ENCODE data around the gene C2CD2. TPM values are rescaled to one million over a fixed set of nuclear protein-coding genes. Genes with fewer than 3 reads are reported as not detected.

C2CD2 gene
- total RNA-seq, 1 donor from 2014 or later: 23.8 TPM

DNA sequence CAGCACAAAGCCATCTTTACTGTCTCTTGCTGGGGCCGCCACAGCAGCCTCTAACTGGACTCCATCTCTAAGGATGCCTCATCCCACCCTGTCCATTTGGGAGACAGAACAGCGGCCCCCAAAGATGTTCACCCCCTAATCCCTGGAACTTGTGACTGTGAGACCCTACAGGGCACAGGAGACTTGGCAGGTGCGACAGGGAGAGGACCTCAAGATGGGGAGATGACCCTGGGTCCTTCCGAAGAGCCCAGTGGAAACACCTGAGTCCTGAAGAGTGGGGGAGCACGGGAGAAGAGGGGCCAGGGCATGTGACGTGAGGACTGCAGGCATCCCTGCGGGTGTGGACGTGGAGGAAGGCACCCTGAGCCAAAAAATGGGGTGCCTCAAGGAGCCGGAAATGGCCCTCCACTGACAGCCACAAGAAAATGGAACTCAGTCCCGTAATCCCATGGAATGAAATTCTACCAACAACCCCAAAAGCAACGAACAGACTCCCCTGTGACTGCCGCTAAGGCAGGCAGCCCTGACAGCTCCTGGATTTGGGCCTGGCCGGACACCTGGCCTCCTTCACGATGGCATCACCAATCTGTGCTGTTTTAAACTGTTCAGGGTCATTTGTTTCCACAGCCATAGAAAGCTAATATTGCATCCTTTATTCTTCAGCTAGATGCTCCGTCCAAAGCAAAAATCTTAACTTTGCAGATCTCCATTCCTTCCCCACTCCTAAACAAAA is 34.0 kb downstream of the C2CD2 start:
- intact Hi-C loops (cut with DNase I): no loop called here
- H3K27me3 ChIP-seq (ENCODE audit: low read depth): no peaks in the 10 kb centered on the region
- H3K27ac ChIP-seq: no peak overlapping the region
- H3K36me3 ChIP-seq: peaks cover 35% of the 10 kb centered on the region
- no peak for DNase-seq
- no peaks in the 10 kb centered on the region for H3K9me3 ChIP-seq
- ATAC-seq: no peak
- H3K4me1 ChIP-seq: peaks cover 16% of the 10 kb centered on the region
- TF ChIP-seq, protein P1, sequence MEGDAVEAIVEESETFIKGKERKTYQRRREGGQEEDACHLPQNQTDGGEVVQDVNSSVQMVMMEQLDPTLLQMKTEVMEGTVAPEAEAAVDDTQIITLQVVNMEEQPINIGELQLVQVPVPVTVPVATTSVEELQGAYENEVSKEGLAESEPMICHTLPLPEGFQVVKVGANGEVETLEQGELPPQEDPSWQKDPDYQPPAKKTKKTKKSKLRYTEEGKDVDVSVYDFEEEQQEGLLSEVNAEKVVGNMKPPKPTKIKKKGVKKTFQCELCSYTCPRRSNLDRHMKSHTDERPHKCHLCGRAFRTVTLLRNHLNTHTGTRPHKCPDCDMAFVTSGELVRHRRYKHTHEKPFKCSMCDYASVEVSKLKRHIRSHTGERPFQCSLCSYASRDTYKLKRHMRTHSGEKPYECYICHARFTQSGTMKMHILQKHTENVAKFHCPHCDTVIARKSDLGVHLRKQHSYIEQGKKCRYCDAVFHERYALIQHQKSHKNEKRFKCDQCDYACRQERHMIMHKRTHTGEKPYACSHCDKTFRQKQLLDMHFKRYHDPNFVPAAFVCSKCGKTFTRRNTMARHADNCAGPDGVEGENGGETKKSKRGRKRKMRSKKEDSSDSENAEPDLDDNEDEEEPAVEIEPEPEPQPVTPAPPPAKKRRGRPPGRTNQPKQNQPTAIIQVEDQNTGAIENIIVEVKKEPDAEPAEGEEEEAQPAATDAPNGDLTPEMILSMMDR (IDR thresholded peaks at IDR 0.05): no peak
- H3K4me3 ChIP-seq: no peak overlapping the region

DNA sequence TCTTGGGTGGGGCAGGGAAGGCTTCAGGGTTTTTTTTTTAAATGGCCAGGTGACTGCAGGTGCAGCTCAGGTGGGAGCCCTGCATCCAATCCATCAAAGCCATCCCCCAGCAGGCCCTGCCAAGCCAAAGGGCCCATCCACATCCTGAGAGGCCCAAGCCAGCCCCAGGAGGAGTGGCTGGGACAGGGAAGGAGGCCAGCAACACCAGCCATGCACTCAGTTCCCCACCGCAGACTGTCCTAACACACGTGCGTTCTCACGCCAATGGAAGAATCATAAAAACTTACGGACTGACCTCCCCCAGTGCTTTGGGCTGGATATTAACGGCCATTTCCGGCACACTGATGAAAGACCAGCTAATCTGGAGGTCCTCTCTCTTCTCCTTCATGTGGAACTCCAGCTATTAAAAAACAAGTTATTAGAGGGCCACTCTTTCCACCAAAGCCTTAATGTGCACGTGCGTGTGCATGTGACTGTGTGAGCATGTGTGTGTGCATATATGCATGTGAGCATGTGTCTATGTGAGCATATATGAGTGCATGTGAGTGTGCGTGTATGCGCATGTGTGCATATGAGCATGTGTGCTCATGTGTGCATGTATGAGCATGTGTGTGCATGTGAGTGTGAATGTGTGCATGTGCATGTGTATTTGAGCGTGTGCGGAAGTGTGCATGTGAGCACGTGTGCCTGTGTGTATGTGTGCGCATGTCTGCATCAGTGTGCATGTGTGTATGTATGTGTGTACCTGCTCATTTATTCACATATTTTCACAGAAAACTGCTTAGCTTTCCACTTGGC is 35.1 kb downstream of the C2CD2 start:
- intact Hi-C loops (cut with DNase I): no loop called here
- Histone ChIP-seq H3K4me1 (peaks cover 5% of the 10 kb centered on the region), H3K9me3 (no peaks in the 10 kb centered on the region), H3K27me3 (ENCODE audit: low read depth) (no peaks in the 10 kb centered on the region), H3K4me3 (no peak overlapping the region), H3K27ac (no peak overlapping the region), H3K36me3 (peaks cover 46% of the 10 kb centered on the region)
- DNase-seq: no peak
- ATAC-seq: no peak
- TF ChIP-seq, protein P1 (IDR thresholded peaks at IDR 0.05): no peak

DNA sequence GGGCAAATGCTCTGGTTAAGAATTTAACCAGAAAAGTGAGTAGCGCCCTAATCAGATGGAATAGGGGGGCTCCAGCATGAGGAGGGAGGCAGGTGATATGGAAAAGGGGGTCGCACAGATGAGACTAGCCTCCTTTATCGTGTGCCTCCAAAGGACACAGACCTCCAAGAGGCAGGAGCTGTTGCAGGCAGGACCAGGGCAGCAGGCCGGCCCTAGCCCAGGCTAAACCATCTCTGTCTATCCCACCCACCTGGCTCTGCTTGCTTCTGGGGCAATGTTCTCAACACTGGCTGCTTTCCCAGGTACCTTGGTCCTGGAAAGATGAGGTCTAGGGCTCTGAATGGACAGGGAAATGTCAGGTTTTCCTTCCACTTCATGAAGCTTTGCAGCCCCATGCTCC is 36.3 kb downstream of the C2CD2 start:
- peaks cover 58% of the 10 kb centered on the region for H3K36me3 ChIP-seq
- no peaks in the 10 kb centered on the region for H3K27me3 ChIP-seq (ENCODE audit: low read depth)
- intact Hi-C loops (cut with DNase I): no loop called here
- no peaks in the 10 kb centered on the region for H3K9me3 ChIP-seq
- no peak overlapping the region for H3K27ac ChIP-seq
- TF ChIP-seq, protein P1 (IDR thresholded peaks at IDR 0.05): no peak
- no peak for DNase-seq
- no peaks in the 10 kb centered on the region for H3K4me1 ChIP-seq
- no peak for ATAC-seq
- H3K4me3 ChIP-seq: no peak overlapping the region

DNA sequence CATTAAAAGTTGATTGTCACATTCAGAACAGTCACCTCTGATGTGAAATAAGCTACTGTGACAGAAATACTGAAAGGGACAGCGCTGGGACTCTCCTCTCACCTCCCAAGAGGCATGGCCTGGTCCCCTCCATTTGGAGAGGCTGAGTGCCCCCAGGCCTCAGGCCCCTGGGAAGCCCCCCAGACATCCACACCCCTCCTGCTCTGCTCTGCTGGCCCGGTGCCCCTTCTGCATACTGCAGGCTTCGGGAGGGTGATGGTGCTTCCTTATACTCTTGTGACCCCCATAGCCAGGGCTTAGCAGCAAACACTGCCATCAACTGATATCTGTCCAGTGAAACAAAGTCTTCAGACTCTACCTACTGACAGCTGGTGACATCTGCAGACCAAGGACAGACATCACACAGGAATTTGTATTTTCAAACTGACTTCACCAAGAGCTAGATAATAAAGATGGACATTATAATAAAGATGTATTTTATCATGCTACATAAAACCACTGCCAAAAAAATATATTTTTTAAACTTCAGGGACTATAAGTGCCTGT is 36.9 kb downstream of the C2CD2 start:
- DNase-seq (no peak), ATAC-seq (no peak)
- no peaks in the 10 kb centered on the region for H3K27me3 ChIP-seq (ENCODE audit: low read depth)
- no peaks in the 10 kb centered on the region for H3K4me1 ChIP-seq
- H3K9me3 ChIP-seq: no peaks in the 10 kb centered on the region
- TF ChIP-seq, protein P1 (IDR thresholded peaks at IDR 0.05): no peak
- H3K36me3 ChIP-seq: peaks cover 64% of the 10 kb centered on the region
- H3K4me3 ChIP-seq: no peak overlapping the region
- no peak overlapping the region for H3K27ac ChIP-seq
- intact Hi-C loops (cut with DNase I): no loop called here

DNA sequence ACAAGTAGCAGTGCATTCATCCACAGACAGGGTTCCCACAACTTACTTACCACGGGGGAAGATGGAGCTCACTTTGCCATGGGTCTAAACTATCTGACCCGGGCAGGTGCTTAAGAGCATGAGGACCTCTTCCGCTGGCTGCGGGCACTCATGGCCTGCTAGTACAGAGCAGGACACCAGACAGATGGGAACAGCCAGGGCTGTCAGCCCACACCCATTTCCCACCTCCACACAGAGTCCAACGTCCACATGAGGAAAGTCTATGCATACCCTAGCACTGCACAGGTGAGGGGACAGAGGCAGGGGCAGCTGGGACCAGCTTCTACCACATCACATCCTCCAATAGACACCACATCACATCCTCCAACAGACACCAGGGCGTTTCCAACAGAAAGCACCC is 38.9 kb downstream of the C2CD2 start:
- ATAC-seq (no peak), DNase-seq (no peak)
- peaks cover 81% of the 10 kb centered on the region for H3K36me3 ChIP-seq
- no peaks in the 10 kb centered on the region for H3K9me3 ChIP-seq
- TF ChIP-seq, protein P1 (IDR thresholded peaks at IDR 0.05): no peak
- intact Hi-C loops (cut with DNase I): no loop called here
- no peak overlapping the region for H3K4me3 ChIP-seq
- no peaks in the 10 kb centered on the region for H3K4me1 ChIP-seq
- H3K27ac ChIP-seq: no peak overlapping the region
- no peaks in the 10 kb centered on the region for H3K27me3 ChIP-seq (ENCODE audit: low read depth)
